DMS153 treated with DMSO at 0.1 percent for 48 hours (cell line): ENCODE measurements around the gene SYT2.
"Not testable (repeated sequence)": the region's sequence is repeated elsewhere in the genome, so short reads cannot be mapped to it uniquely, and the experiment has no call there.

Experiments
- DNase-seq: peaks from one replicate; lab custom pipeline; 2025; ENCODE audit not compliant: unreplicated experiment; lab: John Stamatoyannopoulos, UW

The SYT2 gene

DNA sequence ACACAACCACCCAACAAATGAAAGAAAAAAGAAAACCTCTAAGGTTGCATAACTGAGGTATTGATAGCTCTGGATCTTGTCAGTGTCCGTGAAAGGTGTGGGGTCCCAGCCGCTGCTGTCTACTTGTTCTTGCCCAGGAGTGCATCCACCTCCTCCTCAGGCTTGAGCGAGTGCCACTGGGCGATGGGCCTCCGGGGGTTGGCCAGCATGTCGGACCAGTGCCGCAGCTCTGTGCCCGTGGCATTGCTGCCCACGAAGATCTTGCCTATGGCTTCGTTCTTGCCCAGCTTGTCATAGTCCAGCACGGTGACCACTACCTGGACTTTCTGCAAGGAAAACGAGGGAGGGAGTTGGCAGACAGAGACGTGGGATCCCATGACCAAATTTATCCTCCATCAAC is 113.6 kb downstream of the SYT2 start:
- DNase-seq: no peak

DNA sequence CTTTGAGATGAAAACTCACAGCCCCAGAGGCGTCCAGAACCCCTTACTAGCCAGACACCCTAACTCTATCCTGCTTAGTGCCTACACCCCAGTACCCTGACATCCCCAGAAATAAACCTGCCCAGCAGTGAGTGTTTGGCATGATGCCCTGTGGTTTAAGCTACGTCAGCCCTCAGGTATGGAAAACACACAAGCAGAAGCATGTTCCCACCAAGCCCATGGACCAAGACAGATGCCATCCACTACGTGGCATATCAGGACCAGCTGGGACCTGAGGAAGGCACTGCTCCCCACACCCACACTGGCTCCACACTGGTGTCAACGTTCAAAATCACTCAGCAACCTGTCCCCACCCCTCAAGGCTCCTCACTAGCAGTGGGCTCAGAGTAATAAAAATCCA is 116.4 kb downstream of the SYT2 start:
- DNase-seq: no peak

DNA sequence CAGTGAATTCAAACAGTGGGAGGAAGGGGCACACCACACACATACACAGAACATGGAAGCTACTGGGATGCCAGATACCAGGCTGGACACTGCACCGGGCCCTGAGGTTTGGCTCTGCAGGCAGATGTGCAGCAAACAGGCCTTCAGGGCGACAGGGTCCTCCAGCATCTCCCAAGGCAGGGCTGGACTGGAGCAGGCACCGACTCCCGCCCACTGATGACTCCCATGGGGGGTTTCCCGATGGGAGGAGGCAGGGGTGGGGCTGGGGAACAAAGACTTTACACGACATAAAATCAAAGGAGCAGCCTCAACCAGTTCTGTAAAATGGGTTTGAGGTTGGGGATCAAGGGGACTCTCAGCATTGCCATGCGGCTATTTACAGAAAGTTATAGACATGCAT is 118.1 kb downstream of the SYT2 start:
- DNase-seq: no peak

DNA sequence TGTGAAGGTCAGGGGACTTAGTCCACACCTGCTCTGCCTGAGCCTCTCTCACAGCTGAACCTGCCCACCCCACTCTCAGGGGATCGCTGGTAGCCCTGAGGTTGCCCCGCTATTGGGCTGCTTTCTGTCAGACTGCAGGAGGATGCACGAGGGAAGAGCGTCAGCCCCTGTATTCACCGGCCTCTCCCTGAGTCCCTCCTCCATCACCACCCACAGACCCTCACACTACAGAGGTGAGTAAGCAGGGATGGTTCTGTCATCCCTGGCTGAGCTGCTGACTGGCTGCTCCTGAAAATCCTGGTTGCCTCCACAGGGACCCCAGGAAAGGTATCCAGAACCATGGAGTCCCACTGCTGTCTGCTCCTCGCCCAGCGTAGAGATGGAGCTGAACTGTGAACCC is 118.7 kb downstream of the SYT2 start:
- no peak for DNase-seq

DNA sequence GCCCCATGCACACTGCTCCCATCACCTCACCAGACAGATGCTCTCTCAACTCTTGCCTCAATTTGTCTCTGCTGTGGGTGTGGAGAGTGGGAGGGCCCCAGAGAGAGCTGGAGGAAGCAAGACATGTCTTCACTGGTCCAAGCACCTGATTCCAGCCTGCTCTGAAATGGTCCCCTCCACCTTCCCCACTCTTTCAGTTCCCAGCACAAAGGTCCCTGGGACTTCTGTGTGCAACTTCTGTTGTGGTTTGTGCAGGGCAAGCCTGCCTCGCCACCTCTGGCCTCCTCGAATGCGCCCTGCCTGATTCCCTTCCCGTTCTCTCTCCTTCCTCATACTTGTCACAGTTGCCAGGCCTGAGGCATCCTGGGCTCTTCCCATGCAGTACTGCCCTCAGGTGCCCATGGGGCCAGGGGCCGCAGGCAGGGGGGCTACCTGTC is 119.3 kb downstream of the SYT2 start:
- no peak for DNase-seq

DNA sequence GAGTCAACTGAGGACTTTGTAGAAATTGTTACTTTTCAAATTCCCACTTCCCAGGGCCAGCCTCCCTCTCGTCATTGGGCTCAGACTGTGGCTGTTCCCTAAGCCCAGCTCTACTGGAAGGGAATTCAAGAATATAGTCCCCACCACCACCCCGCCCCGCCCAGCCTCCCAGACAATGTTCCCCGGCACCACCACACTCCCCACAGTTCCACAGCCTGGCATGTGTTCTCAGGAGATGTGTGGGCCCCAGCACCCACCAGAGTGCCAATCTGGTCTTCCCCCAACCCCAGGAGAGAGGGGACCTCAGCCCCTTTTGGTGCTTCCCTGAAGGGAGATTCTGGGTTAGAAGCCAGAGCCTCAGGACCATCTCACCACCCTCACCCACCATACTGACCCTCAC is 120.1 kb downstream of the SYT2 start:
- DNase-seq: no peak

DNA sequence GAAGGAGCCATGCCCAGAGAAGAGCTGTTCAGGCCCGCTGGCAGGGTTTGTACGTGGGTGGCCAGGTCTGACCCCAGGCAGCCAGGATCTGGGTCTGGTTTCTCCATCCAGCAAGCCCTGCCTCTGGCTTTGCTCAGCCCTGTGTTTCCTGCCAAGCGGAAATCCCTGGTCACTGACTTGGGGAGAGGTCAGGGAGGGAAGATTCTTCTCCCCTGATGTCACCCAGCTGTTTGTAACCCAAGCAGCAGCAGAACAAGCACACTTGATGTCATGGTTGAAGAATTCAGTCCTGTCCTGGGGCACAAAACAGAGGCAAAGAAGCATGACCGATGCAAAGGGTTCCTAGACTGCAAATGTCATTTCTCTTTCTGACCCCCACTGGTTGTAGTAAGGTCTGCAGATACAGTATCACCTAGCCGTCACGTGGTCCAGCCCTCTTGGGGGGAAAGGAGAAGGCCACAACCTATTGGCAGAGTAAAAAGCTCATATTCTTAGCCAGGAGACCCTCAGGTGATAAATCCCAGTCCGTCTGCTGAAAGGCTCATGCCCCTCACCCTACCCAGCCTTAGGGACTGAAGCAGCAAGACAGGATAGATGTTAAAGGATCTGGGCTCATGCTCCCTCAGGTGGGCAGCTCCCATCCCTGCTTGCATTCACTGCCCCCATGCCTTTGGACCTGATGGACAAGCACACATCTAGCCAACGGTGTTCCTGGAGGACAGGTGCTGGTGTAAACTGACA is 120.9 kb downstream of the SYT2 start:
- no peak for DNase-seq

DNA sequence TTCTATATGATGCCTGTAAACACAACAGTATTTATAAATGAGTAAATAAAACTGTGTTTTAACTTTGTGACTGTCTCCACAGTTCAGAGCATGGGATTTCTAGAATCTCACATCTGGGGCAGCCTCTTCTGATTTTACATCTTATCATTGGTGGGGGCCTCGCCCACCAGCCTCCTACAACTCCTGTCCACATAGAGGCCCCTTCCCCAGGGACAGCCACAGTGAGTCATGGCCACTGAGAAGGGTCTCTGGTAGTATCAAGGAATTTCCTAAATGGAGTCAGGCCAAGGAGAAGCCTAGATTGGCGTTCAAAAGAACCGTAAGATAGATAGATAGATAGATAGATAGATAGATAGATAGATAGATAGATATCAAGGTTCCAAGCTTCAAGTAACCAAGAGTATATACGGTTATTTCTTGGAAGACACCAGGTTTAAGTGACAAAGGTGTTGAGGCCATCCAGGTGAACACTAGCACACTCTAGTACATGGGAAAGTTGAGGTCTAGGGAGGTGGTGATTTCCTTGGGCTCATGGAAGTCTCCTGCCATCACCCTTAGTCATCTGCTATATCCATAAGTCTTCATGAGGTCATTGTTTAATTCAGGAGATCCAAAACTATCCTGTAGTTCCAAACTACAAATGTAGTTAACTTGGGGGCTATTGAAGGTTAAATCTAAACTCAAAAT is 121.6 kb downstream of the SYT2 start:
- DNase-seq: no peak

DNA sequence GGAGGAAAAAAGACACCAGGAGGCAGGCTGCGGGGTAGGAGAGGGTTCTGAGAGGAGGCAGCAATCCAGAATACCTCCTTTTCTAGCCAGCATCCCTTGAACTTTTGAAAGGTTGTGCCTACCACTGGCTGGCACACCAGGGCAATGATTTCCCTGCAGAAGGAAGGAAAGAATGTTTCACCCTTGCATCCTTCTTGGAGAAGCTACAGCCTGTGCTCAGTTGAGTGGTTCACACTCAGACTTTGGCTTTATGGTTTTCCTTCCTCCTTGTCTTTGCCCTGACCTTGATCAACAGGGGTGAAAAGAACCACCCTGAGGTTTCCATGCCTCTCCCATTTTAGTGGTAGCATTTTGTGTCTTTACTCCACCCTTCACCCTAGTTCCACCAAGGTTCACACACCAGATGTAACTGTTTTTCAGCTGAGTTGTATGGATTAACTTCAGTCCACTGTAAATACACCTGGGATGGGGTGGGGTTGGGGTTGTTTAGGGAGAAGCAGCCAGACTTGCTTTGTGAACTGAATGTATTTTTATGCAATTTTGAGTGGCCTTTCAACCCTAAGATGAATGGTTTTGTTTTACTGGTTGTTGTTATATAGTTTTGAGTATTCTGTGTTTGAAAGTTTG is 122.3 kb downstream of the SYT2 start:
- DNase-seq: no peak

DNA sequence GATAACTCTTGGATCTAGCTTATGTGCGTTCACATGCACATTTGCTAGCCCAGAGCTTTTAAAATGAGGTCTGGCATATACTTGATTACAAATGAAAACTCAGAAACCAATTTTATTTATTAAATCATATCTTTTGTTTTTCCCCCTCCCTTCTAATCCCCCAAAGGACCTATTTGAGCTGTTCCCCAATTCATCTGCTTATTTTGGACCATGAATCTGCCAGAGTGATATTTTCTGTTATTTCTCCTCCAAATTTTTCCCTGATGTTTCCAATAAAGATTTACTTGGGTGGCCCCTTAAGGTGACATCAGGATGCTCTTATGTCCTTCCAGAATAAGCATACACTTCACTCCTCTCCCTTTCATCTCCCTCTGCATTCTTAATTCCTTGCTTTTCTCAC is 123.4 kb downstream of the SYT2 start:
- DNase-seq: no peak

DNA sequence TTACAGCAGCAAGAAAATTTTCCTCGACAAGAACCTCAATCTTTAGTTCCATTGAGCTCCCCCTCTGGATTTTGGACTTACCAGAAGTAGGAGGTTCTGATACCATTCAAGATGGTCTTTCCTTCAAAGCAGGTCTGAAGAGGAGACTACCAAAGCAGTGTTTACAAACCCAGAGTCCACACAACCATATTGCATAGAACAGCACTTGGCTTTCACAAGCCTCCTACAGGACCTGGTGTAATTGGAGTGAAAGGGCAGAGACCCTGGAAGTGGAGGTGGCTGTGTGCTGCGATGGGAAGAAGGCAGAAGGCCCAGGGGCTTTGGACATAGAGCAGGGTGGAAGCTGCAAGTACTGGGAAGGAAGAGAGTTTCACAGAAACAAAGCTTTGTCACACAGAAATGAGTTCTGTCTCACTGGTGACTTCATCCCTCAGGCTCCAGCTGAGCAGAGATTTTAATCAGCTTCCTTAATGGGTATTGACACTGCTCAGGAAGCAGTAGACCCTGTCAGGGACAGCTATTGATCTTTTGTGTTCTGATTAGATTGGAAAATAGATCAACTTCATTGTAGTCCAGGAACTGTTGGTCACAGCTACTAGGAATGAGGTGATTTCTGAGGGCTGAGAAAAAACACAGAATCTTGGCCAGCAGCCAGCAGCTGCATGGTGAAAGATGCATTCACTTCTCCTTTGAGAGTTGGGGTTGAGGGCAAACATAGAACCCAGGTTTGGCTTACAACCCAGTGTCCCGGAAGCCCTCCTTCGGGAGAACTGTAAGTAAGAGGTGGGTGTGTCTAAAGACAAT is 124.0 kb downstream of the SYT2 start:
- peak; percentile 54 for DNase-seq

DNA sequence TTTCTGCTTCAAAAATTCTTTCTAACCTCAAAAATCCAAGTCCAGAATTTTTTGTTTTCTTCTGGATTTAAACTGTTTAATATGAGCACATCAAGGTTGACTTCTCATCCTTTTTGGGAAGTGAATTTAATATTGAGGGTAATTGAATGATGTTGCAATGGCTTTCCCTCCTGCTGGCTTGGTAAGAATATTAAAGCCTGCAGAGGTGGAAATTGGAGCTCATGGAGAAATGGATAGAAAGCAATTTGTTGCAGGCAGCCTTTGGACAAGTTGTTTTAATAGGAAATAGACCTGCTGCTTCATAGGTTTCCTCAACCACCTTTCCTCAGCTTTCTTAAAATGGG is 124.7 kb downstream of the SYT2 start:
- no peak for DNase-seq

DNA sequence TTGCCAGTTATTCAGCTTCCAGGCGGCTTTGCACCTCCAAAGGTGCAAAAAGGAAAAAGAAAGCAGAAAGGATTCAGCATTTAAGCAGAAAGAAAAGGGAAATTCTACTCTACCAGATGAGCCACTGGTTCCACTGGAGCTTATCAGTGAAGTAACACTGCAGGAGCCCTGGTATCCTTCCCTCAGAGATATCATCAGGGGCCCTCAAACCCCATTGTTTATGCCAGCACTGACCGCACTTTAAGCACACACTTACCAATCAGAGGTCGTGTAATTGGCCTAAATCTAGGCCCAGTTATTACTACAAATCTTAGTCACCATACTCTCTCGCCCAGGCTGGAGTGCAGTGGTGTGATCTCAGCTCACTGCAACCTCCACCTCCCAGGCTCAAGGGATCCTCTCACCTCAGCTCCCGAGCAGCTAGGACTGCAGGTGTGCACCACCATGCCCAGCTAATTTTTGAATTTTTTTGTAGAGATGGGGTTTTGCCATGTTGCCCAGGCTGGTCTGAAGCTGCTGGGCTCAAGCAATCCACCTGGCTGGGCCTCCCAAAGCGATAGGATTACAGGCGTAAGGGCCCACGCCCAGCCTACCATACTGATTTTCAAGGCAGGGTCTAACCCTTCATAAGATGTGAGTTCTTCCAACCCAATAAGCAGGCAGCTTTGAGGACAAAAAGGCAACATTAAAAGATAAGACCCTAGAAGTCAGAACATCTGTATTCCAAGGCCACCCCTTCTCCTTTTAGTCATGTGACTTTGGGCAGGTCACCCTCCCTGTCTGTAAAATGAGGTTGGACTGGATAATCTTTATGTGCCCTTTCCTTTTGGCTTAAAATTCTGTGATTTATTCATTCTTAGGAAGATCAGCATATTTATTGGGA is 125.3 kb downstream of the SYT2 start:
- DNase-seq: no peak

DNA sequence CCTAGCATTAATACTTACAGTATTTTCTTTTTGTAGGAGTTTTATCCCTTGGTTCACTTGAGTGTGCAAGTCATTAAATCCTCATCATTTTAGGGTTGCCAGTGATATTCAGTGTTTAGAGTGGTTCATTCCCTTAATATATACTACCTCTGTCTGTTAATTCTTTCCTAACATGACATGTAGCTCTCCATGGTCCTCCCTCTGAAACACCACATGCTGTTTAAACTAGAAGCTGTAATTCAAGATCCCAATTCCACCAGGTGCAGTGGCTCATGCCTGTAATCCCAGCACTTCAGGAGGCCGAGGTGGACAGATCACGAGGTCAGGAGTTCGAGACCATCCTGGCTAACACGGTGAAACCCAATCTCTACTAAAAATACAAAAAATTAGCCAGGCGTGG is 127.9 kb downstream of the SYT2 start:
- DNase-seq: not testable (repeated sequence)

DNA sequence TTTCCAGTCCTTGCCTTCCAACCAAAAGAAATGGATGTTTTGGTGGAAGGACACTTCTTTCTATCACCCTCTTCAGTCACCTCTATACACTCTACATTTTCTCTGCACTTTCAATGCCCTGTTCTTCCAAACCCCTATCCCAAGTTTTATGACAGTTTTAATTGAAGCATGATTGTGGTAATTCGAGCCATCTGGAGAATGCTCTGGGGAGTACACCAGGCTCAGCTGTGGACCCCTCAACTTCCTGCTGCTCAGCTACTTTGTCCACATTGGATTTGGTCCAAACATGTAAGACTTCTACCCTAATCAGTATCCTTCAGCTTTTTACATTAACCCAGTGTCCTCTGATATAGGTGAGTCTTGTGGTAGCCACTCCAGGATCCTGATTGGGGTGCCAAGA is 129.6 kb downstream of the SYT2 start:
- DNase-seq: no peak

DNA sequence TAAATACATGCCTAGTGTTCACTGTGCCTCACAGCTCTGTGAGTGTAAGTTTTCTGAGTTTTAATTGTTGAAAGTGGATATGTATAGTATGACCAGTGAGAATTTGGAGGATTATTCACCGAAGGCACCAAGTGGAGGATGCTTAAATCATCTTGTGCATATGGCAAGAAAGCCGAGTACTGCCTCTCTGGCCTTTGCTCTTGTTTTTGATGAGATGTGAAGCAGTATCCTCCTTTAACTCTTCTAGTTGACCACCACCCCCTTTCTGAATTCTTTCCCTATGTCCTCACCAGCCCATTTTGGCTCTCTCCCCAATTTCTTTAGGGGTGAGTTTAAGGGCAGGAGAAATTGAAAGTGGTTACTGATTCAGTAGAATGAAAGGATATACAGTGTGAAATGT is 130.4 kb downstream of the SYT2 start:
- no peak for DNase-seq

DNA sequence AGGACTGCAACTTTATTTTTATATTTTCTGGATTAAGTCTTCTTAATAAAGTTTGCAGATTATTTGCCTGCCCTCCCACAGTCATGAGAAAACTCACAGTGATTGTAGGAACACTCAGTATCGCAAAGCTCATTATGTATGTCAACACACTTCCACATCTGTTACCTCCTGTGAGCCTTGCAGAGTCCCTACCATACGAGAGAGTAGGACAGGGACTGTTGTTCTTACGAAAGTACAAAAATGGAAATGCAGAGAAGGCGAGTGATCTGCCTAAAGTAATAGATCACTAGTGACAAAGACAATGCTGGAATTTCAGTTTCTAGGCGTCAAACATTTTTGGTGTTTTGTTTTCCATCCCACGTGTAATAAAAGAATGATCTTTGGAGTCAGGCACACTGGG is 131.7 kb downstream of the SYT2 start:
- no peak for DNase-seq

DNA sequence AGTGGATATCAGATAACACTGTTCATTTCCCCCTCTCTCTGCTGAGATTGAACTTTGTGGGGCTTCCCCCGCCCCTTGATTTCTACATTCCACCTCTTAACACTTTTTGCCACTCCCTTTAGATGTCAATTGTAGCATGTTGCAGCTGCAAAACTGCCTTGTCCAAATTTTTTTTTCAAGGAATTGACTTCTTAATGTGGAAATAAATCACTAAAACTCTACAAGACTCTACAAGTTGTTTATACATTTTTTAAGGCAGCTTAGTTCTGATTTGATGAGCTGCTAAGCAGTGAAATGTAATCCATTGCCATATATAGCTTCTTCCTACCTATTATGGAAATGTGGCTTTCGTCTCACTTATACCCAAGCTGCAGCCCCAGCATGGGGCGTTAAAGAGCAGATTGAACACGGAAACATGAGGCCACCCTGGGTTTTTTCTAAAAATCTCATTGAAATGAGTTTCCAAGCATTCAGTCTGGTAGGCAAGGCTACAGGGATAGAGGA is 132.2 kb downstream of the SYT2 start:
- no peak for DNase-seq

DNA sequence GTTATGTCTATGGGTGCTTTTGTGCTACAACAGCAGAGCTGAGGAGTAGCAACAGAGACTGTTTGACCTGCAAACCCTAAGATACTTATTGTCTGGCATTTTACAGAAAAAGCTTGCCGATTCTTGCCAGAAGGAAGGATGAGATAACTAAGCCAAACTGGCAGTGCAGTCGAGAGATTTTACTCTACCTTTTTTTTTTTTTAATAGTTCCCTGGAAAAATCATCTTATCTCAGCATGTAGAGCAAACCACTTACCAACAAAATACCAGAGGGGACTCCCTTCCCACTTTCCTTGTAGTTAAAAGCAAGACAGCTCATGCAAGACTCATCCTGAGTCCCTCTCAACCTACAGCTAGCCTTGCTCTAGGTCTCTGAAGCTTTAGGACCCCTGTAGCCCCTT is 132.9 kb downstream of the SYT2 start:
- no peak for DNase-seq

DNA sequence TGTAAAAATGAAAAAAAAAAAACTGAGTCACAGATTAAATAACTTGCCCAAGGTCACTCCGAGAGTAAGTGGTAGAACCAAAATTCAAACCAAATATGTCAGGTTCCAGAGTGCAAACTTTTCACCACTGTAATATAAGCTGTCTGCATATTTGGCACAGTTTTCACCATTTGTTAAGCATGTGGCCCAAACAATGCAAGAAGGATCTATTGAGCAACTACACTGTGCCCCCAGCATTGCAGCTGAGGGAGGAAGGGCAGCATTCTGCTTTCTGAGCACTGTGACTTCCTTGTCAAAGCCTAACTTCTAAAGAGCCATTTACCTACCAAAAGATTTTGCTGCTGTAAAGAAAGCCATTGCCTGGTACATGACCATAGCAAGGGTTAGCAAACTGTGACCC is 133.4 kb downstream of the SYT2 start:
- DNase-seq: no peak
